OCI-LY1 (cell line): Measurements from ENCODE around the gene MTMR12.

Experiments
- H2AFZ ChIP-seq: fragments of 200-600 bp; sonication (generic), shearing (Covaris generic); 2 replicates; pipeline ENCODE4 v1.6.0; 2014; ENCODE audit warnings: antibody characterized with exemption, mild to moderate bottlenecking, low read length
- H3F3A ChIP-seq: fragments of 200-600 bp; sonication (generic), shearing (Covaris generic); 2 replicates; pipeline ENCODE4 v1.6.0; 2014; ENCODE audit warnings: mild to moderate bottlenecking, antibody characterized with exemption, low read length, moderate library complexity; ENCODE audit not compliant: insufficient read depth
- H3K27ac ChIP-seq: fragments of 200-600 bp; sonication (generic); 2 replicates; pipeline ENCODE4 v1.5.1; 2014; ENCODE audit warnings: low read length, mixed run types, mild to moderate bottlenecking, low read depth; ENCODE audit not compliant: poor library complexity, severe bottlenecking
- H3K27me3 ChIP-seq: fragments of 200-600 bp; sonication (generic); 2 replicates; pipeline ENCODE4 v1.6.0; 2014; ENCODE audit warnings: antibody characterized with exemption, mild to moderate bottlenecking, low read length, moderate library complexity; ENCODE audit not compliant: insufficient read depth
- H3K36me3 ChIP-seq: fragments of 200-600 bp; sonication (generic); 2 replicates; pipeline ENCODE4 v1.6.1; 2014; ENCODE audit warnings: mild to moderate bottlenecking, antibody characterized with exemption, low read length, moderate library complexity, mixed read lengths; ENCODE audit not compliant: insufficient read depth
- H3K4me1 ChIP-seq: fragments of 200-600 bp; sonication (generic); 2 replicates; pipeline ENCODE4 v1.5.1; 2014; ENCODE audit warnings: mild to moderate bottlenecking, low read length, moderate library complexity; ENCODE audit not compliant: insufficient read depth, severe bottlenecking
- H3K4me2 ChIP-seq: fragments of 200-600 bp; sonication (generic), shearing (Covaris generic); 2 replicates; pipeline ENCODE4 v1.6.1; 2014; ENCODE audit warnings: low read length
- H3K4me3 ChIP-seq: fragments of 200-600 bp; sonication (generic); 2 replicates; pipeline ENCODE4 v1.5.1; 2014; ENCODE audit warnings: low read length, low read depth, mild to moderate bottlenecking, mixed read lengths; ENCODE audit not compliant: poor library complexity, severe bottlenecking
- H3K79me2 ChIP-seq: fragments of 200-600 bp; shearing (Covaris generic); 2 replicates; pipeline ENCODE4 v1.6.1; 2016; ENCODE audit warnings: mixed run types, low read length, mixed read lengths; ENCODE audit not compliant: insufficient read depth
- H3K9ac ChIP-seq: fragments of 200-600 bp; sonication (generic), shearing (Covaris generic); 2 replicates; pipeline ENCODE4 v1.6.1; 2014; ENCODE audit warnings: mild to moderate bottlenecking, low read length, mixed read lengths
- H3K9me2 ChIP-seq: fragments of 200-600 bp; sonication (generic), shearing (Covaris generic); 2 replicates; pipeline ENCODE4 v1.6.1; 2014; ENCODE audit warnings: low read depth, mild to moderate bottlenecking, low read length, mixed read lengths
- H3K9me3 ChIP-seq: fragments of 200-600 bp; shearing (Covaris generic); 2 replicates; pipeline ENCODE4 v1.6.1; 2014; ENCODE audit warnings: low read length, mixed read lengths
- H4K20me1 ChIP-seq: fragments of 200-600 bp; sonication (generic), shearing (Covaris generic); 2 replicates; pipeline ENCODE4 v1.6.0; 2016; ENCODE audit warnings: mild to moderate bottlenecking, low read length; ENCODE audit not compliant: insufficient read depth
- EZH2 ChIP-seq: fragments of 200-600 bp; sonication (generic), shearing (Covaris generic); IDR thresholded peaks from 2 replicates; pipeline ENCODE4 v1.8.0; 2017; ENCODE audit warnings: borderline replicate concordance, mixed run types, mild to moderate bottlenecking, antibody characterized with exemption, low read length, moderate library complexity, mixed read lengths
- TF ChIP-seq, protein P1 (sequence below): fragments of 200-600 bp; sonication (generic), shearing (Covaris generic); IDR thresholded peaks from 2 replicates; pipeline ENCODE4 v1.5.1; 2017; ENCODE audit warnings: mild to moderate bottlenecking, antibody characterized with exemption, low read length, moderate library complexity, mixed read lengths

MTMR12 gene

DNA sequence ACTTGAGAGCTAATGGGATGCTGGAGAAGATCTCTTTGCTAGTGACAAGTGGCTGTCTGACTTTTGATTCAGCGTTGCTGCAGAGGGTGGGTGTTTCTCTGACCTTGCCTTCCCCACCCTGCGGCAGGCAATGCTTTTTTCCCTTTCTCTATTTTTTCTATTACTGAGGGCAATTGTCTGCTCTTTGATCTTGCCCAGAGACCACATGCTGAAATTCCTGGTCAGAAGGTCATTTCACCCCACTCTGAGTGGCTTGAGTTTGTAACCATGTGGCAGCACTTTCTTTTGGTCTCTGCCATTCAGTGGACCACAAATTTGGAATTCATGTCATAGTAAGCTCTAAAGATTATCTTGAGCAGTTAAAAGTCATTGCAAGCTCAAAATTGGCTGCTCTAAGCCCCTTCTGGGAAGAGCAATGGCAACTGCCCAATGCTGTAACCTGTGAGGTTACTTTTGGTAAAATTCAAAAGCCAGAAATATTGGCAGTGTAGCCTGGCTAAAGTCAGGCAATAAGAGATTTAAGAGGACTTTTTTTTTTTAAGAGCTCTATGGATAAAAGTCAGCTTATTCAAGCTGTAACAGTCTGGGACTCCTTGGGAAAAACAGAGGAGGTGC is 30.4 kb upstream of the MTMR12 start:
- H2AFZ ChIP-seq: no peak overlapping the region
- H3K36me3 ChIP-seq: no peaks in the 10 kb centered on the region
- no peak overlapping the region for H3K27ac ChIP-seq
- H3K27me3 ChIP-seq: no peaks in the 10 kb centered on the region
- H3K9me3 ChIP-seq: peaks cover 19% of the 10 kb centered on the region
- H3K9me2 ChIP-seq: no peaks in the 10 kb centered on the region
- TF ChIP-seq EZH2: no peak
- TF ChIP-seq, protein P1, sequence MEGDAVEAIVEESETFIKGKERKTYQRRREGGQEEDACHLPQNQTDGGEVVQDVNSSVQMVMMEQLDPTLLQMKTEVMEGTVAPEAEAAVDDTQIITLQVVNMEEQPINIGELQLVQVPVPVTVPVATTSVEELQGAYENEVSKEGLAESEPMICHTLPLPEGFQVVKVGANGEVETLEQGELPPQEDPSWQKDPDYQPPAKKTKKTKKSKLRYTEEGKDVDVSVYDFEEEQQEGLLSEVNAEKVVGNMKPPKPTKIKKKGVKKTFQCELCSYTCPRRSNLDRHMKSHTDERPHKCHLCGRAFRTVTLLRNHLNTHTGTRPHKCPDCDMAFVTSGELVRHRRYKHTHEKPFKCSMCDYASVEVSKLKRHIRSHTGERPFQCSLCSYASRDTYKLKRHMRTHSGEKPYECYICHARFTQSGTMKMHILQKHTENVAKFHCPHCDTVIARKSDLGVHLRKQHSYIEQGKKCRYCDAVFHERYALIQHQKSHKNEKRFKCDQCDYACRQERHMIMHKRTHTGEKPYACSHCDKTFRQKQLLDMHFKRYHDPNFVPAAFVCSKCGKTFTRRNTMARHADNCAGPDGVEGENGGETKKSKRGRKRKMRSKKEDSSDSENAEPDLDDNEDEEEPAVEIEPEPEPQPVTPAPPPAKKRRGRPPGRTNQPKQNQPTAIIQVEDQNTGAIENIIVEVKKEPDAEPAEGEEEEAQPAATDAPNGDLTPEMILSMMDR: no peak
- no peak overlapping the region for H3K4me2 ChIP-seq
- H3K4me1 ChIP-seq: no peaks in the 10 kb centered on the region
- no peaks in the 10 kb centered on the region for H3K79me2 ChIP-seq
- H4K20me1 ChIP-seq: no peaks in the 10 kb centered on the region
- no peaks in the 10 kb centered on the region for H3F3A ChIP-seq
- H3K4me3 ChIP-seq: no peak overlapping the region
- no peak overlapping the region for H3K9ac ChIP-seq

DNA sequence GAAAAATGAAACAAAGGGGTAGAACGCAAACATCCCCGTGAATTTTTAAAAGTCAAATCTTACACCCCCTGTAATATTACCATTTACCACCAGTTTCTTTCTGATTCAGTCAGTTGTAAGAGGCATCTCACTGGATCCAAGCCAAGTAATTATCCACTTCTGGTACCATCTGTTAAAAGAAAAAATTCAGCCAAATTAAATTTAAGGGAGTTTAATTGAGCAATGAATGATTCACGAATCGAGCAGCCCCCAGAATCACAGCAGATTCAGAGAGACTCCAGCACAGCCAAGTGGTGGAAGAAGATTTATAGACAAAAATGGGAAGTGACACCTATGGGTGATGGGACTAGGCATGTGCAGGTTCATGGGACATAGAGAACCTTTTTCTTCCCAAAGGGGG is 29.9 kb upstream of the MTMR12 start:
- no peaks in the 10 kb centered on the region for H3K4me1 ChIP-seq
- no peaks in the 10 kb centered on the region for H3K27me3 ChIP-seq
- no peak overlapping the region for H2AFZ ChIP-seq
- H3K4me3 ChIP-seq: no peak overlapping the region
- H4K20me1 ChIP-seq: no peaks in the 10 kb centered on the region
- H3F3A ChIP-seq: no peaks in the 10 kb centered on the region
- no peak for TF ChIP-seq EZH2
- TF ChIP-seq, protein P1: no peak
- no peak overlapping the region for H3K9ac ChIP-seq
- H3K9me3 ChIP-seq: peaks cover 19% of the 10 kb centered on the region
- H3K4me2 ChIP-seq: no peak overlapping the region
- no peaks in the 10 kb centered on the region for H3K79me2 ChIP-seq
- H3K27ac ChIP-seq: no peak overlapping the region
- H3K36me3 ChIP-seq: no peaks in the 10 kb centered on the region
- H3K9me2 ChIP-seq: no peaks in the 10 kb centered on the region

DNA sequence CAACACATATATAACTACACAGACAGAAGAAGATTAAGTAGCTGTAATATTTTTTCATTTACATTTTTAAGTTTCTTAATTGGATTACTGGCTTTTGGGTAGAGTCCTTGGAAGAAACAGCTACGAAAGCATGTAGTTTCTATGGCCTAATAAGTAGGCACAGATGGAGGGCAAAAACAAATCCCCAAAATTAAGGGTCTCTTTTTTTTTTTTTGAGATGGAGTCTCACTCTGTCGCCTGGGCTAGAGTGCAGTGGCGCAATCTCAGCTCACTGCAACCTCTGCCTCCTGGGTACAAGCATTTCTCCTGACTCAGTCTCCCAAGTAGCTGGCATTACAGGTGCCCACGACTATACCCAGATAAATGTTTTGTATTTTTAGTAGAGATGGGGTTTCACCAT is 27.1 kb upstream of the MTMR12 start:
- H3K9me2 ChIP-seq: no peaks in the 10 kb centered on the region
- no peaks in the 10 kb centered on the region for H3K27me3 ChIP-seq
- H3K4me1 ChIP-seq: no peaks in the 10 kb centered on the region
- H3K9ac ChIP-seq: no peak overlapping the region
- no peak overlapping the region for H3K27ac ChIP-seq
- no peak overlapping the region for H2AFZ ChIP-seq
- no peaks in the 10 kb centered on the region for H3K36me3 ChIP-seq
- H3K79me2 ChIP-seq: no peaks in the 10 kb centered on the region
- no peak overlapping the region for H3K4me3 ChIP-seq
- H3F3A ChIP-seq: no peaks in the 10 kb centered on the region
- no peak for TF ChIP-seq EZH2
- TF ChIP-seq, protein P1: no peak
- no peak overlapping the region for H3K4me2 ChIP-seq
- no peaks in the 10 kb centered on the region for H4K20me1 ChIP-seq
- H3K9me3 ChIP-seq: peaks cover 15% of the 10 kb centered on the region
